Breast epithelium (tissue), 3 donors: Measurements from ENCODE around the gene MTF2.

ENCODE experiments used
- CTCF ChIP-seq, 3 donors: fragments of 450-650 bp; IDR thresholded peaks; one replicate each; pipeline ENCODE4 v1.5.1; 2016 to 2017; ENCODE audit warnings: antibody characterized with exemption in 3 of 3, mild to moderate bottlenecking in 3 of 3, moderate library complexity in 3 of 3
- POLR2A ChIP-seq: fragments of 450-650 bp; IDR thresholded peaks from one replicate; pipeline ENCODE4 v1.6.1; 2016; ENCODE audit warnings: antibody characterized with exemption, mild to moderate bottlenecking, moderate library complexity
- POLR2AphosphoS5 ChIP-seq, 3 donors: sonication (generic); formaldehyde crosslinking; IDR thresholded peaks; one replicate each; pipeline ENCODE4 v1.6.1; 2017; ENCODE audit warnings: antibody characterized with exemption in 3 of 3

- no peak for TF ChIP-seq CTCF (IDR thresholded peaks at IDR 0.05)
- no peak for TF ChIP-seq POLR2AphosphoS5 (IDR thresholded peaks at IDR 0.05)
- TF ChIP-seq POLR2A, result no peak
Observed at GRCh38 chr1:93148001-93148400, 68.9 kb downstream of the MTF2 start.
